HG03354 (cell line): ENCODE data around the gene RCN1.
"Not testable (repeated sequence)": the region's sequence is repeated elsewhere in the genome, so short reads cannot be mapped to it uniquely, and the experiment has no call there.

ENCODE experiments used
- ATAC-seq: cut with Tn5 transposase; IDR thresholded peaks from one replicate; pipeline ENCODE4 v1.9.1; 2021; ENCODE audit warnings: mild to moderate bottlenecking; ENCODE audit not compliant: unreplicated experiment, poor library complexity, severe bottlenecking

Gene RCN1

GRCh38 chr11:32072872-32073643 is 17.8 kb upstream of the RCN1 start:
- no peak for ATAC-seq

- ATAC-seq = no peak
Measured at GRCh38 chr11:32073644-32074026, 17.2 kb upstream of the RCN1 start.

- ATAC-seq = no peak
Measured at GRCh38 chr11:32079553-32079952, 11.3 kb upstream of the RCN1 start.

GRCh38 chr11:32080361-32080980 is 10.4 kb upstream of the RCN1 start:
- ATAC-seq = no peak

GRCh38 chr11:32081129-32081641 is 9.7 kb upstream of the RCN1 start:
- peak; percentile 69 for ATAC-seq

- ATAC-seq = no peak
Measured at GRCh38 chr11:32081901-32082300, 9.0 kb upstream of the RCN1 start.

GRCh38 chr11:32082346-32082986 is 8.4 kb upstream of the RCN1 start:
- no peak for ATAC-seq

GRCh38 chr11:32087597-32087996 is 3.3 kb upstream of the RCN1 start:
- no peak for ATAC-seq

GRCh38 chr11:32088117-32088941 is 2.5 kb upstream of the RCN1 start:
- no peak for ATAC-seq

- ATAC-seq = no peak
Measured at GRCh38 chr11:32092581-32093170, 1.8 kb downstream of the RCN1 start.

- ATAC-seq = no peak
Measured at GRCh38 chr11:32094923-32095322, 4.0 kb downstream of the RCN1 start.

GRCh38 chr11:32098142-32098903 is 7.4 kb downstream of the RCN1 start:
- no peak for ATAC-seq

- no peak for ATAC-seq
Measured at GRCh38 chr11:32099516-32099915, 8.6 kb downstream of the RCN1 start.

- no peak for ATAC-seq
Measured at GRCh38 chr11:32100495-32100894, 9.6 kb downstream of the RCN1 start.

GRCh38 chr11:32101791-32102190 is 10.9 kb downstream of the RCN1 start:
- no peak for ATAC-seq

GRCh38 chr11:32103121-32103719 is 12.3 kb downstream of the RCN1 start:
- not testable (repeated sequence) for ATAC-seq

GRCh38 chr11:32103941-32104340 is 13.1 kb downstream of the RCN1 start:
- ATAC-seq = no peak

- peak; percentile 73 for ATAC-seq
Measured at GRCh38 chr11:32105871-32106560, 15.1 kb downstream of the RCN1 start.
